ENCODE data around the gene MAFB. TPM values are rescaled to one million over a fixed set of nuclear protein-coding genes. Genes with fewer than 3 reads are reported as not detected.
A peak's percentile ranks its signal among the peaks of the same experiment; 100 is the strongest.

Gene MAFB
- total RNA-seq, 4 donors from 2014 or later: 58.3 to 93.6 (median 88.7) TPM

- peaks cover 0 to 31% (median 4%) of the 10 kb centered on the region in 4 donors for H3K4me1 ChIP-seq
- H3K9me3 ChIP-seq: no peaks in the 10 kb centered on the region
- H3K4me3 ChIP-seq: no peak overlapping the region
- H3K36me3 ChIP-seq: peaks cover 0 to 4% (median 0%) of the 10 kb centered on the region in 3 donors
- WGBS, 2 donors: 73% methylated on average over 3 of the region's 3 CpGs
- TF ChIP-seq EP300 (IDR thresholded peaks at IDR 0.05) (no peak), CTCF (IDR thresholded peaks at IDR 0.05) (no peak), POLR2A (IDR thresholded peaks at IDR 0.05) (no peak)
- DNase-seq (ENCODE audit: low spot score in 2 of 2): no peak
- no peak overlapping the region for H3K27ac ChIP-seq
- no peaks in the 10 kb centered on the region for H3K27me3 ChIP-seq
Measured at GRCh38 chr20:40678286-40678875, 10.7 kb downstream of the MAFB start.

- no peaks in the 10 kb centered on the region for H3K27me3 ChIP-seq
- H3K9me3 ChIP-seq: no peaks in the 10 kb centered on the region
- WGBS, 2 donors: 79 to 87% methylated on average over 4 of the region's 4 CpGs
- peaks cover 0 to 22% (median 4%) of the 10 kb centered on the region in 4 donors for H3K4me1 ChIP-seq
- no peak overlapping the region for H3K4me3 ChIP-seq
- TF ChIP-seq EP300 (IDR thresholded peaks at IDR 0.05) (no peak), POLR2A (IDR thresholded peaks at IDR 0.05) (no peak), CTCF (IDR thresholded peaks at IDR 0.05) (no peak)
- no peaks in the 10 kb centered on the region for H3K36me3 ChIP-seq
- no peak overlapping the region for H3K27ac ChIP-seq
- DNase-seq (ENCODE audit: low spot score in 2 of 2): no peak
Measured at GRCh38 chr20:40677343-40677924, 11.6 kb downstream of the MAFB start.

- Histone ChIP-seq H3K9me3 (no peaks in the 10 kb centered on the region), H3K4me3 (no peak overlapping the region), H3K27me3 (no peaks in the 10 kb centered on the region), H3K27ac (peak overlapping the region in 1 of 4 donors; percentile 35), H3K4me1 (peaks cover 0 to 16% (median 2%) of the 10 kb centered on the region in 4 donors), H3K36me3 (no peaks in the 10 kb centered on the region)
- TF ChIP-seq CTCF (IDR thresholded peaks at IDR 0.05) (no peak), POLR2A (IDR thresholded peaks at IDR 0.05) (no peak), EP300 (IDR thresholded peaks at IDR 0.05) (no peak)
- no peak for DNase-seq (ENCODE audit: low spot score in 2 of 2)
- WGBS, 2 donors: 48 to 49% methylated on average over 7 of the region's 7 CpGs
Measured at GRCh38 chr20:40676491-40677269, 12.4 kb downstream of the MAFB start.

- 76 to 80% methylated on average over 5 of the region's 5 CpGs for WGBS, 2 donors
- DNase-seq (ENCODE audit: low spot score in 2 of 2): no peak
- TF ChIP-seq EP300 (IDR thresholded peaks at IDR 0.05) (peak in 1 of 2 donors; percentile 11), CTCF (IDR thresholded peaks at IDR 0.05) (no peak), POLR2A (IDR thresholded peaks at IDR 0.05) (no peak)
Measured at GRCh38 chr20:40675599-40676221, 13.3 kb downstream of the MAFB start.

More at GRCh38 chr20:40675599-40676221, 13.3 kb downstream of the MAFB start:
- Histone ChIP-seq H3K27me3 (no peaks in the 10 kb centered on the region), H3K36me3 (no peaks in the 10 kb centered on the region), H3K9me3 (no peaks in the 10 kb centered on the region), H3K4me1 (peaks cover 0 to 8% (median 0%) of the 10 kb centered on the region in 4 donors), H3K27ac (no peak overlapping the region), H3K4me3 (no peak overlapping the region)
